BJ (cell line): ENCODE results near the gene LRRIQ1. TPM values are rescaled to one million over a fixed set of nuclear protein-coding genes. Genes with fewer than 3 reads are reported as not detected.

Experiments
- CTCF ChIA-PET: fragments of 350-600 bp; formaldehyde crosslinking; extraction: SDS; loops from one replicate; lab custom pipeline; 2021; ENCODE audit warnings: antibody characterized with exemption, inconsistent platforms; lab: Yijun Ruan, JAX
- POLR2A ChIA-PET: fragments of 300-600 bp; sonication (Branson Sonifier 250); formaldehyde crosslinking; extraction: SDS; loops from one replicate; lab custom pipeline; 2021; ENCODE audit warnings: antibody characterized with exemption; lab: Charles Lee
- DNase-seq: peaks from one replicate; pipeline ENCODE4 v3.0.0-alpha.2; 2011; ENCODE audit warnings: low read depth
- H3K27me3 ChIP-seq: 2 replicates; pipeline ENCODE4 v1.6.0; 2011; ENCODE audit warnings: low read length; ENCODE audit not compliant: control insufficient read depth, insufficient read depth
- H3K36me3 ChIP-seq: 2 replicates; pipeline ENCODE4 v1.5.1; 2011; ENCODE audit warnings: low read length; ENCODE audit not compliant: control insufficient read depth, insufficient read depth
- H3K4me3 ChIP-seq: 2 replicates; pipeline ENCODE4 v1.5.1; 2011; ENCODE audit warnings: low read depth, mild to moderate bottlenecking, control low read depth, low read length
- CTCF ChIP-seq: IDR thresholded peaks from 2 replicates; pipeline ENCODE4 v1.5.1; 2011; ENCODE audit warnings: low read depth, mild to moderate bottlenecking, control low read depth, inconsistent platforms, low read length, moderate library complexity; ENCODE audit not compliant: insufficient read depth
- polyA plus RNA-seq: library from polyadenylated mRNA; depleted of rRNA; stranded (reverse); fragments of >200 nt; gene quantifications from 2 replicates; pipeline ENCODE4 v1.2.3, GENCODE V29; 2011

The LRRIQ1 gene
- polyA plus RNA-seq, 1 experiment: not detected

DNA sequence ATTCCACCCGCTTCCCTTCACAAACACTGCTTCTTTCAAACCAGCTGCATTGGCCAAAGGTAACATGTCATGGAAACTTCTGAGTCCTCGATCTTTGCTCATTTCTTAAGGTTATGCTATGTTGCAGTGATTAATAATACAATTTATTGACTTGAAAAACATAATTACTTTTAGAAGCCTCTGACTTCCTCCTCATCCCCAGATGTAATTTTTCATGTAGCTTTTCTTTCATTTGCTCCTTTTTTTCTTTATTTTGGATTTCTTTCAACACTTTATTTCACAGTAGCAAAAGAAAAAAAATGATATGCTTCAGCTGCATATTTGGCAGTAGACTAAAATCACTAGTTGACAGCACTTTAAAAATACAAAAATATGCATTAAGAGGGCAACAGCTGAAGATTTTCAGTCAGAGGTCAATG is 116.2 kb downstream of the LRRIQ1 start:
- ChIA-PET POLR2A (no interaction called here), CTCF (no interaction called here)
- Histone ChIP-seq H3K27me3 (no peaks in the 10 kb centered on the region), H3K4me3 (no peak overlapping the region), H3K36me3 (no peaks in the 10 kb centered on the region)
- no peak for TF ChIP-seq CTCF
- DNase-seq: no peak

DNA sequence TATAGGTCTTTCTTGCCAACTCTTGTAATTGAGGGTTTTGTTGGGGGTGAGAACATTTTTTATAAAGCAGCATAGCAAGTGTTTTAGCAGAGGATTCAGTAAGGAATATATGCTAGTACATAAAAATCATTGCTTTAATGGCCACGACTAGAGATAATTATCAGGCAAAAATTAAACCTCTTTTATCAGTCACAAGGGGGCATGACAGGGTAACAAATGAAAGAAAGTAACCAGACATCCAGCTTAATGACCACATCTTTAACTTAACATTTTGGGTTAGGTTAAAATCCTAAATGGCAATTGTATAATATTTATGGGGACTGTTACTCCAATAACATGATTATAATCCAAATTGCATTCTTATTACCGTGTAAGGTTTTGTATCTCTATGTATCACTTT is 119.6 kb downstream of the LRRIQ1 start:
- ChIA-PET CTCF (interaction anchor here (1.6 kb wide), 1 partner anchor 294 kb away, joined by 3 read pairs; no protein-coding TSS in a partner anchor), POLR2A (no interaction called here)
- no peak for DNase-seq
- Histone ChIP-seq H3K4me3 (no peak overlapping the region), H3K36me3 (no peaks in the 10 kb centered on the region), H3K27me3 (no peaks in the 10 kb centered on the region)
- no peak for TF ChIP-seq CTCF

DNA sequence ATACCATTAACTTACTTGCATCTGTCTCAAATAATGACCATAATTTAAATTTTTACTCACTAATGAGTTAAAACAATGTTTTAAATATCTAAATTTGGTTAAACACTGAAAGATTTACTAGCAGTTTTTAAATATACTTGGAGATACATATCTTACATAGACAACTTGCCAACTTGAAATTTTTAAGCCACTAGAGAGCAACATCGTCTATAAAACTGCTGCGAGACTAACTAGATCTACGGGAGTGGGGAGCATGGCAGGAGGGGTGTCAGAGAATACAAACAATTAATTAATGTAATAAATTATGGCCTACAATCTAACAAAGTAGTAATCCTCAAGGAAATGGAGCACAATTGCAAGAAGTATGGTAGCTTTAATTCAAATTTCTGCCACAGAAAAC is 120.4 kb downstream of the LRRIQ1 start:
- ChIA-PET POLR2A (no interaction called here), CTCF (no interaction called here)
- no peak for DNase-seq
- no peaks in the 10 kb centered on the region for H3K36me3 ChIP-seq
- no peaks in the 10 kb centered on the region for H3K27me3 ChIP-seq
- H3K4me3 ChIP-seq: no peak overlapping the region
- no peak for TF ChIP-seq CTCF

- no peak for DNase-seq
- Histone ChIP-seq H3K27me3 (no peaks in the 10 kb centered on the region), H3K4me3 (no peak overlapping the region), H3K36me3 (no peaks in the 10 kb centered on the region)
- POLR2A ChIA-PET: no interaction called here
- CTCF ChIA-PET: no interaction called here
- no peak for TF ChIP-seq CTCF
Observed at GRCh38 chr12:85157035-85157603, 121.0 kb downstream of the LRRIQ1 start.

DNA sequence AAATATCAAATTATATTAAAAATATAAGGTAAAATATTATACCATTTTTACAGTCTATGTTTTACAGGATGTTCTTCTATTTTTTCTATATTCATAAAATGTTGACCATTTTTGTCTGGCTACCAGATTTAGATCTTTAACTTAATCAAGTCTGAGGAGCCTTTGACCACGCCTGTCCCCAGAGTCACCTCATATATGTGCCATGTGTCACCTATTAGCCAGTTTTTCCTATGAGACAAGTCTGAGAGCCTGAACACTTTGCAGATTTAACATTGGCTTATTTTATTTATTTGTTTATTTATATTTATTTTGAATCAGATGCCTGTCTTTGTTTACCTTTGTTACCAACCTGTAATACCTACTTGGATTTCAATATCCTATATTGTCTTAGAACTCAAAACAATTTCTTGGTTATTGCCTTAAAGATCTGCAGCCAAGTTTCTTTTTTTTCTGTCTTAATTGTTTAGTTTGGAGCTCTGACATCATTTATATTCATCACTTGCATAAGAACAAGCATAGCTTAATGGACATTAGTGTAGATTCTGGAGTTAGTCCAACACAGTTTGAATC is 127.7 kb downstream of the LRRIQ1 start:
- POLR2A ChIA-PET: no interaction called here
- TF ChIP-seq CTCF: no peak
- DNase-seq: no peak
- CTCF ChIA-PET: no interaction called here
- Histone ChIP-seq H3K36me3 (no peaks in the 10 kb centered on the region), H3K27me3 (no peaks in the 10 kb centered on the region), H3K4me3 (no peak overlapping the region)
